C4-2B (cell line): ENCODE measurements around the gene GALNT2.

ENCODE experiments used
- CTCF ChIP-seq: fragments of 450-650 bp; conservative IDR thresholded peaks from 2 replicates; pipeline ENCODE4 v1.5.1; 2017; ENCODE audit warnings: mild to moderate bottlenecking
- ZFX ChIP-seq: fragments of 450-650 bp; IDR thresholded peaks from 2 replicates; pipeline ENCODE4 v1.6.1; 2017

- TF ChIP-seq CTCF (no peak), ZFX (no peak)
Observed at GRCh38 chr1:230243583-230244353, 176.7 kb downstream of the GALNT2 start.
